A549 (cell line): ENCODE data around the gene FSTL4.

ENCODE experiments used
- BCL3 ChIP-seq: fragments of >200 bp; sonication (Bioruptor Twin); formaldehyde crosslinking; IDR thresholded peaks from 3 replicates; pipeline ENCODE4 v1.6.1; 2016
- CHD2 ChIP-seq: fragments of 150-350 bp; IDR thresholded peaks from 2 replicates; pipeline ENCODE4 v1.6.1; 2014; ENCODE audit warnings: low read length; ENCODE audit not compliant: partially characterized antibody
- CTCF ChIP-seq: fragments of >200 bp; sonication (Bioruptor Twin); formaldehyde crosslinking; IDR thresholded peaks from 3 replicates; pipeline ENCODE4 v1.5.1; 2016
- ELK1 ChIP-seq: fragments of 150-350 bp; IDR thresholded peaks from 2 replicates; pipeline ENCODE4 v1.6.1; 2014; ENCODE audit warnings: low read depth, mild to moderate bottlenecking, low read length
- NR3C1 ChIP-seq: fragments of >200 bp; sonication (Bioruptor Twin); formaldehyde crosslinking; IDR thresholded peaks from 3 replicates; pipeline ENCODE4 v1.6.1; 2017
- POLR2A ChIP-seq: IDR thresholded peaks from 2 replicates; pipeline ENCODE4 v1.6.1; 2012; ENCODE audit warnings: mild to moderate bottlenecking, low read length
- RARB ChIP-seq: fragments of 250-450 bp; sonication (Bioruptor Pico); IDR thresholded peaks from 2 replicates; pipeline ENCODE4 v1.8.0; 2021; ENCODE audit warnings: mild to moderate bottlenecking, moderate library complexity

- TF ChIP-seq CHD2, result no peak
- no peak for TF ChIP-seq POLR2A
- no peak for TF ChIP-seq CTCF
- no peak for TF ChIP-seq BCL3
- no peak for TF ChIP-seq NR3C1
- TF ChIP-seq RARB (CRISPR knock-in tag), result no peak
- no peak for TF ChIP-seq ELK1
Measured at GRCh38 chr5:133370036-133370831, 242.1 kb downstream of the FSTL4 start.
